Left ventricle myocardium inferior (tissue), 1 donor: ENCODE results near the gene TMEM217. TPM values are rescaled to one million over a fixed set of nuclear protein-coding genes. Genes with fewer than 3 reads are reported as not detected.
"Not testable (repeated sequence)": the region's sequence is repeated elsewhere in the genome, so short reads cannot be mapped to it uniquely, and the experiment has no call there.

Experiments
- DNase-seq: peaks from one replicate; pipeline ENCODE4 v3.0.0-alpha.2; 2020
- H3K27ac ChIP-seq: fragments of 200-600 bp; replicated peaks from 2 replicates; pipeline ENCODE4 v1.8.0; 2021
- H3K27me3 ChIP-seq: fragments of 200-600 bp; 2 replicates; pipeline ENCODE4 v1.8.0; 2021; ENCODE audit warnings: low read depth
- H3K36me3 ChIP-seq: fragments of 200-600 bp; 2 replicates; pipeline ENCODE4 v1.8.0; 2021
- H3K4me1 ChIP-seq: fragments of 200-600 bp; 2 replicates; pipeline ENCODE4 v1.8.0; 2021
- H3K4me3 ChIP-seq: fragments of 200-600 bp; 2 replicates; pipeline ENCODE4 v1.8.0; 2021; ENCODE audit warnings: mild to moderate bottlenecking, moderate library complexity
- H3K9me3 ChIP-seq: fragments of 200-600 bp; replicated peaks from 2 replicates; pipeline ENCODE4 v1.8.0; 2021
- intact Hi-C: fragments of 100-400 bp; cut with micrococcal nuclease; formaldehyde crosslinking; loops from one replicate; pipeline ENCODE4 v1.11.0; 2022
- total RNA-seq: library from RNA; stranded (reverse); fragmentation: NEBNext Ultra II Directional; extraction: Animal tissue kit (Norgen Biotek cat#: 25700); gene quantifications from one replicate; pipeline ENCODE4 v1.2.1, GENCODE V29; 2021
- TF ChIP-seq, protein P1 (sequence below): fragments of 200-600 bp; IDR thresholded peaks from 2 replicates; pipeline ENCODE4 v1.8.0; 2021; ENCODE audit warnings: antibody characterized with exemption, mild to moderate bottlenecking, borderline replicate concordance
- donor health status: DM: no; HTN: yes; CAD: no; lungs with severe emphysema.

TMEM217 gene
- total RNA-seq, 1 donor from 2014 or later = 0.80 TPM

DNA sequence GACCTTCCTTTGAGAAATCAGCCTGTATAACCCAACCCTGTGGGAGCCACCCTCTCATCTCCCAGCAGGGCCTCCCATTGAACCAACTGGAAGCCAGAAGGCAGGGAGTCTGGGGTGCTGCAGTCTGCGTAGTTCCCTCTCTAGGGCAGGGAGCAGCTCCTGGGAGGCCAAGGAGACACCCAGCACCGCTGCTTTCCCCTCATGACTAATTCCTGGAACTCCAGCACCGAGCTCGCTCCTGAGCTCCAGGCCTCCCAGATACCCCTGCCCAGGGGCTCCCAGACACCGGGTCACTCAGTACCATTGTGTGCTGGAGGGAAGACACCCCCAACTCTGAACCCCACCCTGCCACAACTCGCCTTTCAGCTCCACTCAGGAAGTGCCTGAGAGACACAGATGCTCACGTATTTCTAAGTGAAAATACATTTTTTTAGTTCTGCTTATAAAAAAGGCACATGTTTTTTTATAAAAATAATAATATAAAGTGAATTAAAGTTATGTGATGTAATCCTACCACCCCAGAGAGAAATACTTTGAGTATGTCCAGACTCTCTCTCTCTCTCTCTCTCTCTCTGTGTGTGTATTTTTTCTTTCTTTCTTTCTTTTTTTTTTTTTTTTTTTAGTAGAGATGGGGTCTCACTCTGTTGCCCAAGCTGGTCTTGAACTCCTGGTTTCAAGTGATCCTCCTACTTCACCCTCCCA, 70.5 kb downstream of the TMEM217 start:
- no peak for DNase-seq
- Histone ChIP-seq H3K36me3 (no peaks in the 10 kb centered on the region), H3K27me3 (no peaks in the 10 kb centered on the region), H3K4me3 (no peak overlapping the region), H3K9me3 (peaks cover 7% of the 10 kb centered on the region), H3K27ac (no peak overlapping the region), H3K4me1 (no peaks in the 10 kb centered on the region)
- TF ChIP-seq, protein P1, sequence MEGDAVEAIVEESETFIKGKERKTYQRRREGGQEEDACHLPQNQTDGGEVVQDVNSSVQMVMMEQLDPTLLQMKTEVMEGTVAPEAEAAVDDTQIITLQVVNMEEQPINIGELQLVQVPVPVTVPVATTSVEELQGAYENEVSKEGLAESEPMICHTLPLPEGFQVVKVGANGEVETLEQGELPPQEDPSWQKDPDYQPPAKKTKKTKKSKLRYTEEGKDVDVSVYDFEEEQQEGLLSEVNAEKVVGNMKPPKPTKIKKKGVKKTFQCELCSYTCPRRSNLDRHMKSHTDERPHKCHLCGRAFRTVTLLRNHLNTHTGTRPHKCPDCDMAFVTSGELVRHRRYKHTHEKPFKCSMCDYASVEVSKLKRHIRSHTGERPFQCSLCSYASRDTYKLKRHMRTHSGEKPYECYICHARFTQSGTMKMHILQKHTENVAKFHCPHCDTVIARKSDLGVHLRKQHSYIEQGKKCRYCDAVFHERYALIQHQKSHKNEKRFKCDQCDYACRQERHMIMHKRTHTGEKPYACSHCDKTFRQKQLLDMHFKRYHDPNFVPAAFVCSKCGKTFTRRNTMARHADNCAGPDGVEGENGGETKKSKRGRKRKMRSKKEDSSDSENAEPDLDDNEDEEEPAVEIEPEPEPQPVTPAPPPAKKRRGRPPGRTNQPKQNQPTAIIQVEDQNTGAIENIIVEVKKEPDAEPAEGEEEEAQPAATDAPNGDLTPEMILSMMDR = no peak
- intact Hi-C loops = no loop called here

DNA sequence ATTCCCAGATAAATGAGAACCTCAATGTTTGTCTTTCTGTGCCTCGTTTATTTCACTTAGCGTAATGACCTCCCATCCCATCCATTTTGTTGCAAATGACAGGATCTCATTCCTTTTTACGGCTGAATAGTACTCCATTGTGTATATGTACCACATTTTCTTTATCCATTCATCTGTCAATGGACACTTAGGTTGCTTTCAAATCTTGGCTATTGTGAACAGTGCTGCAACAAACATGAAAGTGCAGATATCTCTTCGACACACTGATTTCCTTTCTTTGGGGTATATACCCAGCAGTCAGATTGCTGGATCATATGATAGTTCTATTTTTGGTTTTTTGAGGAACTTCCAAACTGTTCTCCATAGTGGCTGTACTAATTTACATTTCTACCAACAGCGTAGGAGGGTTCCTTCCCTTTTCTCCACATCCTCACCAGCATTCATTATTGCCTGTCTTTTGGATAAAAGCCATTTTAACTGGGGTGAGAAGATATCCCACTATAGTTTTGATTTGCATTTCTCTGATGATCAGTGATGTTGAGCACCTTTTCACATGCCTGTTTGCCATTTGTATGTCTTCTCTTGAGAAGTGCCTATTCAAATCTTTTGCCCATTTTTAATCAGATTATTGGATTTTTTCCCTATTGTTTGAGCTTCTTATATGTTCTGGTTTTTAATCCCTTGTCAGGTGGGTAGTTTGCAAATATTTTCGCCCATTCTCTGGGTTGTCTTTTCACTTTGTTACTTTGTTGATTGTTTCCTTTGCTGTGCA, 71.8 kb downstream of the TMEM217 start:
- DNase-seq, H3K27me3 ChIP-seq, intact Hi-C loops, H3K9me3 ChIP-seq, H3K4me1 ChIP-seq, H3K27ac ChIP-seq, H3K36me3 ChIP-seq, H3K4me3 ChIP-seq: not testable (repeated sequence)

DNA sequence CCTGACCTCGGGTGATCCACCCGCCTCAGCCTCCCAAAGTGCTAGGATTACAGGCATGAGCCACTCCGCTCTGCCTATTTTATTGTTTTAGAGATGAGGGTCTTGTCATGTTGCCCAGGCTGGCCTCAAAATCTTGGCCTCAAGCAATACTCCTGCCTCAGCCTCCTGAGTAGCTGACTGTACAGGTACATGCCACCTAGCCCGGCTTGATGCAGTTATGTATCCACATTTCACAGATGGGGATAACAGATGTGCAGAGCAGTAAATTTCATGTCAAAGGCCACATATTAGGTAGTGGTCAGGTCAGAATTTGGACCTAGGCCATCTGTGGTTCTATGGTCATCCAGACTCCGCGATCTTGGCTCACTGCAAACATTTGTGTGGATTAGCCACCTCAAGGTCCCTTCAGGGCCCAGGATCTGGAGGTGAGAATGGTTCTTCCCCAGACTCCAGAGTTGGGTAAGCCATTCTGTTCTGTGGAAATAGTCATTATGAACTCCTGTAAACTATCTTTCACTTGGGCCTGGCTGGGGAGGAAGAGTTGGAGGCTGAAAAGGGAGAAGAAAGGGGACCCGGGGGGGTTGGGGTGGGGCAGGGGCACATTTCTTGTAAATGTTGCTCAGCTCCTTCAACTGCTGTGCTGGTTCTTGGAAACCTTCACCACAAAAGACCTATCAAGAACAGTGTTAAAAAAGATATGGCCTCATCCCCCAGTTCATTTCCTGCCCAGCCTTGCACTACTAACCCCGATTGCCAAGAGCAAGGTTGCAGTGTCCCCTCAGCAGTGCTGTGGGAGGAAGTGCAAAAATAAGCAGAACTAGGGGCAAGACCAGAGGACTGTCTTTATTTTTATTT, 75.0 kb downstream of the TMEM217 start:
- Histone ChIP-seq H3K27ac (peak overlapping the region; percentile 38), H3K4me3 (no peak overlapping the region), H3K4me1 (no peaks in the 10 kb centered on the region), H3K9me3 (no peaks in the 10 kb centered on the region), H3K27me3 (no peaks in the 10 kb centered on the region), H3K36me3 (no peaks in the 10 kb centered on the region)
- no peak for DNase-seq
- intact Hi-C loops = no loop called here
- TF ChIP-seq, protein P1 = no peak

DNA sequence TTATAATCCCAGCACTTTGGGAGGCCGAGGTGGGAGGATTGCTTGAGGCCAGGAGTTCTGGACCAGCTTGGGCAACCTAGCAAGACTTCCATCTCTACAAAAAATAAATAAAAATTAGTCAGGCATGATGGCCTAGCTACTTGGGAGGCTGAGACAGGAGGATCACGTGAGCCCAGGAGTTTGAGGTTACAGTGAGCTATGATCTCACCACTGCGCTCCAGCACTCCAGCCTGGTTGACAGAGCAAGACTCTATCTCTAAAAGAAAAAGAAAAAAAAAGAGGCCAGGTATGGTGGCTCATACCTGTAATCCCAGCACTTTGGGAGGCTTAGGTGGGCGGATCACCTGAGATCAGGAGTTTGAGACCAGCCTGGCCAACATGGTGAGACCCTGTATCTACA, 77.3 kb downstream of the TMEM217 start:
- H3K4me1 ChIP-seq, DNase-seq, H3K27ac ChIP-seq, H3K9me3 ChIP-seq, H3K27me3 ChIP-seq, H3K36me3 ChIP-seq, intact Hi-C loops, H3K4me3 ChIP-seq: not testable (repeated sequence)

DNA sequence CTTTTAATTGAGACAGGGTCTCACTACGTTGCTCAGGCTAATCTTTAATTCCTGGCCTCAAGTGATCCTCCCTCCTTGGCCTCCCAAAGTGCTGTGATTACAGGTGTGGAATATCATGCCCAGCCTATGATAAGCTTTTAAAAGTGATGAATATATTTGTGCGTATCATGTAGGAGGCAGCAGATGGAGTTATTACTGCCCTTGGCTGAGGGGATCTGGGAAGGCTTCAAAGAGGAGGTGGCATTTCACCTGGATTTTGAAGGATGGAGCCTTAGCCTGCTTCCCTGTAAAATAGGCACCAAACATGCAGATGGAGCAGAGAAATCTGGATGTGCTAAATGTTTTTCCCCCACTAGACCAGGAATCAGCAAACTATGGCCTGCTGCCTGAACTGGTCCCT, 77.9 kb downstream of the TMEM217 start:
- DNase-seq = no peak
- H3K27ac ChIP-seq = no peak overlapping the region
- TF ChIP-seq, protein P1 = no peak
- no peaks in the 10 kb centered on the region for H3K4me1 ChIP-seq
- intact Hi-C loops = no loop called here
- no peaks in the 10 kb centered on the region for H3K27me3 ChIP-seq
- peaks cover 10% of the 10 kb centered on the region for H3K36me3 ChIP-seq
- H3K4me3 ChIP-seq = no peak overlapping the region
- H3K9me3 ChIP-seq = no peaks in the 10 kb centered on the region

DNA sequence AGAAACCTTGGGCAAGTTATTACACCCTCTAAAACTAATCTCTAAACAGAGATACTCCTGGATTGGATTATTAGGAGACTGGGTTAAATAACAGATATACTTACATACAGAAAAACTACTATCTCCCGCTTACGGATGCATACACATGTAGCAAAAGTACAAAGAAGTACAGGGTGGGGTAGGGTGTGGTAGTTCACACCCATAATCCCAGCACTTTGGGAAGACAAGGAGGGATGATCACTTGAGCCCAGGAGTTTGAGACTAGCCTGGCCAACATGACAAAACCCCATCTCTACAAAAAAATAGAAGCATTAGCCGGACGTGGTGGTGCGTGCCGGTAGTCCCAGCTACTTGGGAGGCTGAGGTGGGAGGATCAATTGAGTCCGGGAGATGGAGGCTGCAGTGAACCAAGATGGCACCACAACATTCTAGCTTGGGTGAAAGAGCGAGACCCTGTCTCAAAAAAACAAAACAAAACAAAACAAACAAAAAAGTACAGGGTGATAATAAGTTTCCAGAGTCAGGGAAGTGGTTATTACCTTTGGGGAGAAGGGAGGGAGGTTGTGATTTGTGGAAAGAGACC, 79.9 kb downstream of the TMEM217 start:
- Histone ChIP-seq H3K4me1 (peaks cover 15% of the 10 kb centered on the region), H3K27ac (no peak overlapping the region)

More for the DNA sequence above, 79.9 kb downstream of the TMEM217 start:
- no peak overlapping the region for H3K4me3 ChIP-seq
- DNase-seq = no peak
- peaks cover 30% of the 10 kb centered on the region for H3K36me3 ChIP-seq
- TF ChIP-seq, protein P1 = no peak
- H3K9me3 ChIP-seq = no peaks in the 10 kb centered on the region
- intact Hi-C loops = no loop called here
- H3K27me3 ChIP-seq = no peaks in the 10 kb centered on the region
